HG03460 (cell line): ENCODE data around the gene NRCAM.
"Not testable (repeated sequence)": the region's sequence is repeated elsewhere in the genome, so short reads cannot be mapped to it uniquely, and the experiment has no call there.

Experiments
- ATAC-seq: cut with Tn5 transposase; IDR thresholded peaks from one replicate; pipeline ENCODE4 v1.9.1; 2021; ENCODE audit not compliant: unreplicated experiment

NRCAM gene

GRCh38 chr7:108403597-108404217 lies 52.5 kb downstream of the NRCAM start:
- no peak for ATAC-seq

DNA sequence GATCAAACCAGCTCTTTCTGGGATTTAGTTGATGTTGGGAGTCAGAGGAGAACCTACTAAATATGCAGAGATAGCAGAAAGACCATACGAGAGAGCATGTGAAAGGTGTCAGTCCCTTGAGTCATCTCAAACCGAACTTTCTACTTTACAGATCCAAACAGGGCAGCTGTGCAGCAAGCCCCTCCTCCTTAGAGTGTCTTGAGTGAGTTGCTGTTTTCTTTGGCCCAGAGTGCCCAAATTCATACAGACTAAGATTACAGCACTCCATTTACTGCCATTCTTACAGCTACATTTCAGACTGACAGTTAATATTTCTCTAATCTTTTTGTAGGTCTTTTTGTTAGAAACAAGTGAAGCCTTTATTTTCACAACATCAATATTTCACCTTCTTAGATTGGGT lies 53.4 kb downstream of the NRCAM start:
- ATAC-seq: no peak

DNA sequence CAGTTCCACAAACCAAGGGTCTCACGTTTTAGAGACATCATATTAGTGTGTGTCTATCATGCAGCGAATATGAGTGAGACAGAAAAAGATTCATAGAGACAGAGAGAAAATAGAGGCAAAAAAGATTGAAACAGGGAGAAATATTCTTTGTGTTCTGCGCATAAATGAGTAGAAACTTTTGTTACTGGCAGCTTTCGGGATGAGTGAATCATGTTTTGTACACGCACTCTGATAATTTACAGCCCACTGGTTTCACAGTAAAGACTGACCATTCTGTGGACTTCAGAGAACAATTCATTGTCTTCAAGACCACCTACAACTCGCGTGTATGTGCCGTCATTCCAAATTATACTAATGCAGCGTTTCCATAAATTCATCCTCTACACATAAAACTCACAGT lies 60.2 kb downstream of the NRCAM start:
- ATAC-seq: no peak

- ATAC-seq: no peak
These were observed 60.8 kb downstream of the NRCAM start for GRCh38 chr7:108395426-108395825.

DNA sequence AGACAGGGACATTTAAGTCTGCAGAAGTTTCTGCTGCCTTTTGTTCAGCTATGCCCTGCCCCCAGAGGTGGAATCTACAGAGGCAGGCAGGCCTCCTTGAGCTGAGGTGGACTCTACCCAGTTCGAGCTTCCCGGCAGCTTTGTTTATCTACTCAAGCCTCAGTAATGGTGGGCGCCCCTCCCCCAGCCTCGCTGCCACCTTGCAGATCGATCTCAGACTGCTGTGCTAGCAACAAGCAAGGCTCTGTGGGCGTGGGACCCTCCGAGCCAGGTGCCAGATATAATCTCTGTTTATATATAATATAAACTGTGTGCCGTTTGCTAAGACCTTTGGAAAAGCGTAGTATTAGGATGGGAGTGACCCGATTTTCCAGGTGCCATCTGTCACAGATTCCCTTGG lies 63.1 kb downstream of the NRCAM start:
- ATAC-seq: not testable (repeated sequence)

- ATAC-seq: not testable (repeated sequence)
These were observed 68.5 kb downstream of the NRCAM start for GRCh38 chr7:108387686-108388085.

DNA sequence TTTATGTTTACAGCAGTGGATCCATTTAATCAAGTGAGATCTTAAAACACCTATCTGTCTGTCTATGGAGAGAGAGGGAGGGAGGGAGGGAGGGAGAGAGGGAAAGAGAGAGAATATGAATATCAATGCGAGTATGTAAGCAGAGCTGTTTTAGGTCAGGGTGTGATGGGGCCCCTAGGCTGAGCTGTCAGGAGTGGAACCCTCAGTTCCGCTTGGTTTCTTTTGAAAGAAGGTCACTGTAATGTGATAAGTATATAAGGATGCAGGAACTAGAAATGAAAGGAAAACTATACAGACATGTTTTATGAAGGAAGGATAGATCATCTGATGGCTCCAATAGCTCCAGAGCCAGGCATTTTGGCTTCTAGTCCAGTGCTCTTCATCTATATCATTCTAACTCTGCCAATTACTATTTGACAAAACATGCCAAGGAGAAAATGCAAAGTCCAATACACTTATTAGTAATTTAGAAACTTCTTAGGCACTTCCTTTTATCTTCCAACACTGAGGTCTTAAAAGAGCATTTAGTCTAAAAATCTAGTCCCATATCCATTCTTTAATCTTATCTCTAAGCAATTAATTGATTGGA lies 70.3 kb downstream of the NRCAM start:
- no peak for ATAC-seq

GRCh38 chr7:108384716-108385483 lies 71.3 kb downstream of the NRCAM start:
- ATAC-seq: no peak

DNA sequence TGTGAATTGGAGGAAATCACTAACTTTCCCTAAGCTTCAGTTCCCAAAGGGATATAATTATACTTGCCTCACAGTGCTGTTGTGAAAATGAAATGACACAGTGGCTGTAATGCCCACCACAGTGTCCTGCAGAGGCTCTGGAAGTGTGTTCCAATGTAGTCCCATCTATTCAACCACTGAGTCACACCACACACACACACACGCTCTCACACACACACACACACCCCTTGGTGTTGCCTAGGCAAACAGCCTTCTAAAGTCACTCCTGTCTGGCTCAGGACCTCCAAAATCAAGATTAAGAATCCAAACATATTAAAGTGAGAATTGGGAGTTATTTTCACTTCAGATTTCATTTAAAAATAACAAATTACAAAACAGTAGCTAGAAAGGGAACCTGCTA lies 73.3 kb downstream of the NRCAM start:
- ATAC-seq: no peak

DNA sequence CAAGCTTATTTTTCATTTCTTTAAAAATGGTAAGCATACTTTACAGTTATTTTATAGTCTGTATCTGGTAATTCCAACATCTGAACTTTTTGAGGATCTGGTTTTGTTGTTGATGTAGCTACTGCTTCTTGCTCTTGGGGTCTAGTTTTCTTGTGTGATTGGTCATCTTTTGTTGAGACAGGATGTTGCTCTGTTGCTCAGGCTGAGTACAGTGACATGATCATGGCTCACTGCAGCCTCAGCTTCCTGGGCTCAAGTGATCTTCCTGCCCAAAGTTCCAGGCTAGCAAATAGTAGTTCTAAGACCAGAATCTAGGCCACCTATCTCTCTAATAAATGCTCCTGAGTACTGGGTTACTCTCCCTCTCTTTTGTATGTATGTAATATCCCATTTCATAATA lies 75.7 kb downstream of the NRCAM start:
- no peak for ATAC-seq

GRCh38 chr7:108376206-108376605 lies 80.0 kb downstream of the NRCAM start:
- ATAC-seq: no peak

DNA sequence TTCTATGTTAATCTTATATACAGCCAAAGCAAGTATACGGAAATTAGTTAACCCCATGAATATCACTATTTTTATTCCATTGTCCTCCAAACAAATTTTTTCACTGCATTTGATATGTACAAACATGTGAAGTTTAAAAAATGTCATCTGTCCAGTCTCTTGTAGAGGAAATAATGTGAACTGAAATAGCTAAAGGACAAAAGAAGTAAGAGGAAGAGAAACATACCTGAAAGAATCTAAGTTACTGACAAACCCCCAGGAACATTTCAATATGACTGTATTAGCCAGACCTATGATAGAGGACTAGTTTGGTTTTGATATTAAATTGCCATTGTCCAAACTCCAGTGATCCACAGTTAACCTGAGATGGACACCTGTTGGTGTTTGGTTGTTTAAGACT lies 80.6 kb downstream of the NRCAM start:
- no peak for ATAC-seq

DNA sequence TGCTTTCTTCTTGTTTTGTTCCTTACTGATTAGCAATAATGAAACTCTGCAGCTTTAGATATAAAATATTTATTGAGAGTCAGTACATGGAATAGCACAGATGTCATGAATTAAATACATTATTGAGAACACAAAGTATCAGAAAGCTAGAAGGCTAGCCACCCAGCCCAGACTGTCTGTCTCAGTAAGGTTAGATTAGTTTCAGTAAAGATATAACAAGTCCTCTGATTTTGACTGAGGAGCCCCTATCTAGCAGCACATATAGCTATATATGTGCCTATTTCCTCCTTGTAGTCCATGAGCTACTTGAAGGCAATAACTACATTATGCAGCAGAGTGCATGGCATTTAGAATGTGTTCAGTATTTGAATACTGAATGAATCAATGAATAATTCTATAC lies 81.3 kb downstream of the NRCAM start:
- ATAC-seq: no peak

GRCh38 chr7:108372618-108373017 lies 83.6 kb downstream of the NRCAM start:
- ATAC-seq: no peak

- no peak for ATAC-seq
These were observed 85.6 kb downstream of the NRCAM start for GRCh38 chr7:108370616-108371015.

GRCh38 chr7:108368466-108368865 lies 87.8 kb downstream of the NRCAM start:
- ATAC-seq: no peak

GRCh38 chr7:108367946-108368345 lies 88.3 kb downstream of the NRCAM start:
- ATAC-seq: no peak

GRCh38 chr7:108367314-108367713 lies 88.9 kb downstream of the NRCAM start:
- no peak for ATAC-seq

DNA sequence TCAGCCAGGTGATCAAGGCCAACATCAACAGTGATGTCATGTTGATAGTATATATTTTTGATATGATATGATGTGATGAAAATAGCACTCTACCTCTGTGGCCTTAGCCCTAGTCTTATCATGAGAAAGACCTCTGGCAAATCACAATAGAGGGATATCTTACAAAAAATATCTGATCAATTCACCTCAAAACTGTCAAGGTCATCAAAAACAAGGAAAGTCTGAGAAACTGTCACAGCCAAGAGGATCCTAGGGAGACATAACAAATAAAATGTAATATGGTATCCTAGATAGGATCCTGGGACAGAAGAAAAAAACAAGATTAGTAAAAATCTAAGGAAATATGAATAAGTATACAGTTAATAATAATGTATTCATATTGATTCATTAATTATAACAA lies 92.6 kb downstream of the NRCAM start:
- no peak for ATAC-seq

DNA sequence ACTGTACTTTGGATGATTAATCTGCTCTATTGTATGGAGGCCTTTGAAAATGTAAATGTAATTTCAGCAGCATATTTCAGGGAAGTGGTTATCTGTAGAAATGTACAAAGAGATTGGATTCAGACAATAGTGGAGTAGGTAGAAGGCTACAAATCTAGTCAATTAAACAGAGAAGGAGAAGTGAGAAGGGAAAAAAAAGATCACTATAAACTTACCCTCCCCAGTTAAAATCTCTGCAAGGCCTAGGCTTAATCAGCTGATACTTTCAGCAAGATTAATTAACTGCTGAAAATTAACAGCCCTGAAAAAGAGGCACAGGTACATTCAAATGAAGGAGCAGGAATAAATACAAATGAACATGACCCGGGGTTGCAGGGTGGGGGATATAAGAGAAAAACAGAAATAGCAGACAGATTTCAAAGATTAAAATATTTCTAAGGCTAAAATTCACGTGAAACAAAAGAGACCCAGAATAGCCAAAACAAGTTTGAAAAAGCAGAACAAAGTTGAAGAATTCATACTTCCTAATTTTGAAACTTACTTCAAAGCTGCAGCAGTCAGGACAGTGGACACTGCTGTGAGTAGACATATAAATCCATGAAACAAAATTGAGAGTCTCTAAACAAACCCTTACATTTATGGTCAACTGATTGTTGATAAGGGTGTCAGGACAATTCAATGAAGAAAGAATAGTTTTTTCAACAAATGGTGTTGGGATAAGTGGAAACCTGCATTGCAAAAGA lies 96.0 kb downstream of the NRCAM start:
- ATAC-seq: no peak

- ATAC-seq: no peak
These were observed 97.7 kb downstream of the NRCAM start for GRCh38 chr7:108358553-108358952.

- ATAC-seq: no peak
These were observed 104.5 kb downstream of the NRCAM start for GRCh38 chr7:108351729-108352131.
